ENCODE results near the gene PLXNB2. TPM values are rescaled to one million over a fixed set of nuclear protein-coding genes. Genes with fewer than 3 reads are reported as not detected.
A peak's percentile ranks its signal among the peaks of the same experiment; 100 is the strongest.
"Not testable (repeated sequence)": the region's sequence is repeated elsewhere in the genome, so short reads cannot be mapped to it uniquely, and the experiment has no call there.

Gene PLXNB2
- polyA plus RNA-seq (2013, experiment 1 of 2; ENCODE audit: insufficient read length), result 146 TPM
- 129 TPM for polyA plus RNA-seq (2013, experiment 2 of 2; ENCODE audit: insufficient read length)

GRCh38 chr22:50306753-50307749 is at the start of gene PLXNB2:
PLXNB2 (minus strand) TSS chr22:50307646; CDS start chr22:50290584, 17,062 bp downstream.
- peak; percentile 82 for DNase-seq

- DNase-seq, result no peak
Observed at GRCh38 chr22:50357222-50357621, 49.8 kb upstream of the PLXNB2 start.

GRCh38 chr22:50356186-50356585 is 48.7 kb upstream of the PLXNB2 start:
- DNase-seq, result no peak

GRCh38 chr22:50348058-50348457 is 40.6 kb upstream of the PLXNB2 start:
- DNase-seq, result no peak

GRCh38 chr22:50347157-50347556 is 39.7 kb upstream of the PLXNB2 start:
- DNase-seq, result no peak

GRCh38 chr22:50346470-50346869 is 39.0 kb upstream of the PLXNB2 start:
- no peak for DNase-seq

- DNase-seq, result no peak
Observed at GRCh38 chr22:50343541-50343935, 36.1 kb upstream of the PLXNB2 start.

GRCh38 chr22:50342651-50343540 is 35.5 kb upstream of the PLXNB2 start, which contains the start of gene PPP6R2:
PPP6R2 (plus strand) TSS chr22:50343327; CDS start chr22:50393909, 50,582 bp downstream.
- DNase-seq, result peak; percentile 70

GRCh38 chr22:50341977-50342650 is 34.7 kb upstream of the PLXNB2 start:
- DNase-seq, result peak; percentile 84

GRCh38 chr22:50339945-50340879 is 32.8 kb upstream of the PLXNB2 start:
- peak; percentile 31 for DNase-seq

GRCh38 chr22:50338860-50339462 is 31.5 kb upstream of the PLXNB2 start:
- peak; percentile 20 for DNase-seq

GRCh38 chr22:50338042-50338573 is 30.7 kb upstream of the PLXNB2 start:
- DNase-seq, result no peak

GRCh38 chr22:50337262-50338041 is 30.0 kb upstream of the PLXNB2 start:
- DNase-seq, result no peak

GRCh38 chr22:50334433-50334832 is 27.0 kb upstream of the PLXNB2 start:
- DNase-seq, result not testable (repeated sequence)

- DNase-seq, result peak; percentile 82
Observed at GRCh38 chr22:50329236-50329635, 21.8 kb upstream of the PLXNB2 start.

GRCh38 chr22:50327711-50328019 is 20.2 kb upstream of the PLXNB2 start:
- DNase-seq, result no peak

GRCh38 chr22:50326956-50327710 is 19.7 kb upstream of the PLXNB2 start, which contains the start of gene DENND6B:
DENND6B (minus strand) TSS chr22:50327012; CDS start chr22:50326988, 24 bp downstream.
- peak; percentile 78 for DNase-seq

GRCh38 chr22:50326225-50326955 is 18.9 kb upstream of the PLXNB2 start:
- no peak for DNase-seq
